Measurements from ENCODE around the gene ZCCHC9. TPM values are rescaled to one million over a fixed set of nuclear protein-coding genes. Genes with fewer than 3 reads are reported as not detected.

ZCCHC9 gene
- polyA plus RNA-seq, 2 donors: 21.0 to 26.0 TPM

DNA sequence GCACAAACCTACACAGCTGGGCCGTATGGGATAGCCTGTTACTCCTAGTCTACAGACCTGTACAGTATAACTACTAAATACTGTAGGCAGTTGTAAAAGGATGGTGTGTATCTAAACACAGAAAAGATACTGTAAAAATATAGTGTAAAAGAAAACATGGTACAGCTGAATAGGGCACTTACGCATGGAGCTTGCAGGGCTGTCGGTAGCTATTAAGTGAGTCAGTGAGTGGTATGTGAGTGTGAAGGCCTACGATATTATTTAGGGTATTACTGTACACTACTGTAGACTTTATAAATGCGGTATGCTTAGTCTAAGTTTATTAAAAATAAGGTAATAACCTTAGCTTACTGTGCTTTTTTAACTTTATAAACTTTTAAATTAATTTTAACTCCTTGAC is 1.2 kb downstream of the ZCCHC9 start:
- H3K9me3 ChIP-seq (ENCODE audit: control insufficient read depth in 2 of 2, insufficient read depth in 1 of 2, low read depth in 1 of 2, low read length in 1 of 2): no peaks in the 10 kb centered on the region
- peaks cover 0 to 2% of the 10 kb centered on the region in 2 donors for H3K4me1 ChIP-seq (ENCODE audit: control insufficient read depth in 2 of 2, insufficient read depth in 2 of 2, low read length in 1 of 2)
- no peaks in the 10 kb centered on the region for H3K27me3 ChIP-seq (ENCODE audit: control insufficient read depth in 1 of 2, insufficient read depth in 2 of 2, low read length in 2 of 2)
- no peaks in the 10 kb centered on the region for H3K36me3 ChIP-seq (ENCODE audit: control insufficient read depth in 2 of 2, insufficient read depth in 2 of 2, low read length in 1 of 2)
- no peak overlapping the region for H3K27ac ChIP-seq (ENCODE audit: low read depth in 2 of 2, low read length in 1 of 2)
- 84 to 88% methylated on average over 5 of the region's 5 CpGs for WGBS, 2 donors
- peak overlapping the region in 1 of 2 donors; percentile 94 for H3K4me3 ChIP-seq (ENCODE audit: low read depth in 1 of 2, low read length in 2 of 2)

GRCh38 chr5:81303563-81303962 is 2.2 kb downstream of the ZCCHC9 start:
- no peak overlapping the region for H3K27ac ChIP-seq (ENCODE audit: low read depth in 2 of 2, low read length in 1 of 2)
- no peak overlapping the region for H3K4me3 ChIP-seq (ENCODE audit: low read depth in 1 of 2, low read length in 2 of 2)
- H3K27me3 ChIP-seq (ENCODE audit: control insufficient read depth in 1 of 2, insufficient read depth in 2 of 2, low read length in 2 of 2): no peaks in the 10 kb centered on the region
- 80 to 84% methylated on average over 1 of the region's 1 CpG for WGBS, 2 donors
- H3K9me3 ChIP-seq (ENCODE audit: control insufficient read depth in 2 of 2, insufficient read depth in 1 of 2, low read depth in 1 of 2, low read length in 1 of 2): no peaks in the 10 kb centered on the region
- H3K4me1 ChIP-seq (ENCODE audit: control insufficient read depth in 2 of 2, insufficient read depth in 2 of 2, low read length in 1 of 2): peaks cover 0 to 2% of the 10 kb centered on the region in 2 donors
- H3K36me3 ChIP-seq (ENCODE audit: control insufficient read depth in 2 of 2, insufficient read depth in 2 of 2, low read length in 1 of 2): no peaks in the 10 kb centered on the region

- H3K27ac ChIP-seq (ENCODE audit: low read depth in 2 of 2, low read length in 1 of 2): no peak overlapping the region
- H3K27me3 ChIP-seq (ENCODE audit: control insufficient read depth in 1 of 2, insufficient read depth in 2 of 2, low read length in 2 of 2): no peaks in the 10 kb centered on the region
- no peaks in the 10 kb centered on the region for H3K9me3 ChIP-seq (ENCODE audit: control insufficient read depth in 2 of 2, insufficient read depth in 1 of 2, low read depth in 1 of 2, low read length in 1 of 2)
- peaks cover 0 to 2% of the 10 kb centered on the region in 2 donors for H3K4me1 ChIP-seq (ENCODE audit: control insufficient read depth in 2 of 2, insufficient read depth in 2 of 2, low read length in 1 of 2)
- H3K4me3 ChIP-seq (ENCODE audit: low read depth in 1 of 2, low read length in 2 of 2): no peak overlapping the region
- peaks cover 2 to 3% of the 10 kb centered on the region in 2 donors for H3K36me3 ChIP-seq (ENCODE audit: control insufficient read depth in 2 of 2, insufficient read depth in 2 of 2, low read length in 1 of 2)
These were observed 4.4 kb downstream of the ZCCHC9 start for GRCh38 chr5:81305785-81306184.

DNA sequence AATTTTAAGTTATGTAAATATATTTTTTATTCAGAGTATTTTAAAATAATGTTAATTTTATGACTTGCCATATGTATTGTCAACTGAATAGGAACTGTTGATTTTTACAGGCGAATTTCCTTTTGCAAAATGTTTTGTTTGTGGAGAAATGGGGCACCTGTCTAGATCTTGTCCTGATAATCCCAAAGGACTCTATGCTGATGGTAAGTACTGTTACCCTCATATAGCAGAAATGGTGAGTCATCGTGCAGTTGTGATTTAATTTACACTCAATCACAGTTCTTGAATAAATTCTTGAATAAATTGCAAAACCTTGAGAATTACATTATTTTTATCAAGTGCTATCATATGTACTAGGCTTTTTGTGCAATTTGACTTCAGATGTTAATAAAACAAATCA is 7.4 kb downstream of the ZCCHC9 start:
- Histone ChIP-seq H3K27me3 (ENCODE audit: control insufficient read depth in 1 of 2, insufficient read depth in 2 of 2, low read length in 2 of 2) (no peaks in the 10 kb centered on the region), H3K9me3 (ENCODE audit: control insufficient read depth in 2 of 2, insufficient read depth in 1 of 2, low read depth in 1 of 2, low read length in 1 of 2) (no peaks in the 10 kb centered on the region), H3K27ac (ENCODE audit: low read depth in 2 of 2, low read length in 1 of 2) (no peak overlapping the region), H3K36me3 (ENCODE audit: control insufficient read depth in 2 of 2, insufficient read depth in 2 of 2, low read length in 1 of 2) (peaks cover 3 to 7% of the 10 kb centered on the region in 2 donors), H3K4me1 (ENCODE audit: control insufficient read depth in 2 of 2, insufficient read depth in 2 of 2, low read length in 1 of 2) (no peaks in the 10 kb centered on the region), H3K4me3 (ENCODE audit: low read depth in 1 of 2, low read length in 2 of 2) (no peak overlapping the region)
- 92 to 96% methylated on average over 2 of the region's 2 CpGs for WGBS, 2 donors

GRCh38 chr5:81310402-81311063 is 9.1 kb downstream of the ZCCHC9 start:
- no peak overlapping the region for H3K27ac ChIP-seq (ENCODE audit: low read depth in 2 of 2, low read length in 1 of 2)
- peaks cover 3 to 7% of the 10 kb centered on the region in 2 donors for H3K36me3 ChIP-seq (ENCODE audit: control insufficient read depth in 2 of 2, insufficient read depth in 2 of 2, low read length in 1 of 2)
- 84 to 90% methylated on average over 1 of the region's 1 CpG for WGBS, 2 donors
- no peaks in the 10 kb centered on the region for H3K4me1 ChIP-seq (ENCODE audit: control insufficient read depth in 2 of 2, insufficient read depth in 2 of 2, low read length in 1 of 2)
- no peak overlapping the region for H3K4me3 ChIP-seq (ENCODE audit: low read depth in 1 of 2, low read length in 2 of 2)
- no peaks in the 10 kb centered on the region for H3K9me3 ChIP-seq (ENCODE audit: control insufficient read depth in 2 of 2, insufficient read depth in 1 of 2, low read depth in 1 of 2, low read length in 1 of 2)
- no peaks in the 10 kb centered on the region for H3K27me3 ChIP-seq (ENCODE audit: control insufficient read depth in 1 of 2, insufficient read depth in 2 of 2, low read length in 2 of 2)

- Histone ChIP-seq H3K27me3 (ENCODE audit: control insufficient read depth in 1 of 2, insufficient read depth in 2 of 2, low read length in 2 of 2) (no peaks in the 10 kb centered on the region), H3K4me1 (ENCODE audit: control insufficient read depth in 2 of 2, insufficient read depth in 2 of 2, low read length in 1 of 2) (no peaks in the 10 kb centered on the region), H3K4me3 (ENCODE audit: low read depth in 1 of 2, low read length in 2 of 2) (no peak overlapping the region), H3K9me3 (ENCODE audit: control insufficient read depth in 2 of 2, insufficient read depth in 1 of 2, low read depth in 1 of 2, low read length in 1 of 2) (no peaks in the 10 kb centered on the region), H3K27ac (ENCODE audit: low read depth in 2 of 2, low read length in 1 of 2) (no peak overlapping the region), H3K36me3 (ENCODE audit: control insufficient read depth in 2 of 2, insufficient read depth in 2 of 2, low read length in 1 of 2) (peaks cover 3 to 7% of the 10 kb centered on the region in 2 donors)
These were observed 11.9 kb downstream of the ZCCHC9 start for GRCh38 chr5:81313278-81313677.

GRCh38 chr5:81313686-81314085 is 12.3 kb downstream of the ZCCHC9 start:
- Histone ChIP-seq H3K27me3 (ENCODE audit: control insufficient read depth in 1 of 2, insufficient read depth in 2 of 2, low read length in 2 of 2) (no peaks in the 10 kb centered on the region), H3K27ac (ENCODE audit: low read depth in 2 of 2, low read length in 1 of 2) (no peak overlapping the region), H3K9me3 (ENCODE audit: control insufficient read depth in 2 of 2, insufficient read depth in 1 of 2, low read depth in 1 of 2, low read length in 1 of 2) (no peaks in the 10 kb centered on the region), H3K36me3 (ENCODE audit: control insufficient read depth in 2 of 2, insufficient read depth in 2 of 2, low read length in 1 of 2) (peaks cover 3 to 7% of the 10 kb centered on the region in 2 donors), H3K4me3 (ENCODE audit: low read depth in 1 of 2, low read length in 2 of 2) (no peak overlapping the region), H3K4me1 (ENCODE audit: control insufficient read depth in 2 of 2, insufficient read depth in 2 of 2, low read length in 1 of 2) (no peaks in the 10 kb centered on the region)
- WGBS, 2 donors: 85 to 91% methylated on average over 3 of the region's 3 CpGs

DNA sequence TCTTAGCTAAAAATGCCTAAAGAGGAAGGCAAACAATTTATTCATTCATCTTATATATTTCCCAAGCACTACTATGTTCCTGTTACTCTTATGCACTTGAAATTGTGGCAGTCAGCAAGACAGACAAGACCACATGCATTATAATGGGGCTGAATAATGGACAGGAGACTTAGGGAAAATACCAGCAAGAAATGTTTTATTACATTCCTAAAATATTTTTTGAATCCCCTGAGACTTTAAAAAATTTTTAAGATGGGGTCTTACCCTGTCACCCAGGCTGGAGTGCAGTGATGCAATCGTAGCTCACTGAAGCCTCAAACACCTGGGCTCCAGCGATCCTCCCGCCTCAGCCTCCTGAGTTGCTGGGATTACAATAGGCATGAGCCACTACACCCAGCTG is 13.2 kb downstream of the ZCCHC9 start:
- no peaks in the 10 kb centered on the region for H3K27me3 ChIP-seq (ENCODE audit: control insufficient read depth in 1 of 2, insufficient read depth in 2 of 2, low read length in 2 of 2)

DNA sequence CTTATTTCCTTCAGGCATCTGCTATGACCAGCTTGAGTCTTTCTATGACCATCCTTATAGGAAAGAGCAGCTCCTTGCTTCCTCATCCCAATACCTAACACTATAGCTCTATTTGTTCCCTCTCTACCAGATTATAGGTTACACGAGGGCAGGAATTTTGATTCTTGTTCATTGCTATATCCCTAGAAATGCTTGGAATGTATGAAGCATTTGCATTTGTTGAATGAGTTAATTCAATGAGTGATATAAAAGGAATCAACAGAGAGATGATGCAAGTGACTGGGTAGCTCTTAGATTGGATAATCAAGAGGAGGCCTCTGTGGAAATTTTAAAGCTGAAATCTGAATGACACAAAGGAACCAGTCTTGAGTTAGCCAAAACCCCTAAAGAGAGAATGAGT is 13.9 kb downstream of the ZCCHC9 start:
- no peaks in the 10 kb centered on the region for H3K9me3 ChIP-seq (ENCODE audit: control insufficient read depth in 2 of 2, insufficient read depth in 1 of 2, low read depth in 1 of 2, low read length in 1 of 2)
- no peak overlapping the region for H3K4me3 ChIP-seq (ENCODE audit: low read depth in 1 of 2, low read length in 2 of 2)
- no peaks in the 10 kb centered on the region for H3K4me1 ChIP-seq (ENCODE audit: control insufficient read depth in 2 of 2, insufficient read depth in 2 of 2, low read length in 1 of 2)
- no peaks in the 10 kb centered on the region for H3K27me3 ChIP-seq (ENCODE audit: control insufficient read depth in 1 of 2, insufficient read depth in 2 of 2, low read length in 2 of 2)
- no peak overlapping the region for H3K27ac ChIP-seq (ENCODE audit: low read depth in 2 of 2, low read length in 1 of 2)
- WGBS, 2 donors: 77 to 82% methylated on average over 1 of the region's 1 CpG
- H3K36me3 ChIP-seq (ENCODE audit: control insufficient read depth in 2 of 2, insufficient read depth in 2 of 2, low read length in 1 of 2): peaks cover 0 to 7% of the 10 kb centered on the region in 2 donors

More for the DNA sequence above, 13.2 kb downstream of the ZCCHC9 start:
- H3K4me3 ChIP-seq (ENCODE audit: low read depth in 1 of 2, low read length in 2 of 2): no peak overlapping the region
- H3K36me3 ChIP-seq (ENCODE audit: control insufficient read depth in 2 of 2, insufficient read depth in 2 of 2, low read length in 1 of 2): peaks cover 0 to 7% of the 10 kb centered on the region in 2 donors
- WGBS, 2 donors: 97% methylated on average over 3 of the region's 3 CpGs
- no peak overlapping the region for H3K27ac ChIP-seq (ENCODE audit: low read depth in 2 of 2, low read length in 1 of 2)
- no peaks in the 10 kb centered on the region for H3K4me1 ChIP-seq (ENCODE audit: control insufficient read depth in 2 of 2, insufficient read depth in 2 of 2, low read length in 1 of 2)
- no peaks in the 10 kb centered on the region for H3K9me3 ChIP-seq (ENCODE audit: control insufficient read depth in 2 of 2, insufficient read depth in 1 of 2, low read depth in 1 of 2, low read length in 1 of 2)

DNA sequence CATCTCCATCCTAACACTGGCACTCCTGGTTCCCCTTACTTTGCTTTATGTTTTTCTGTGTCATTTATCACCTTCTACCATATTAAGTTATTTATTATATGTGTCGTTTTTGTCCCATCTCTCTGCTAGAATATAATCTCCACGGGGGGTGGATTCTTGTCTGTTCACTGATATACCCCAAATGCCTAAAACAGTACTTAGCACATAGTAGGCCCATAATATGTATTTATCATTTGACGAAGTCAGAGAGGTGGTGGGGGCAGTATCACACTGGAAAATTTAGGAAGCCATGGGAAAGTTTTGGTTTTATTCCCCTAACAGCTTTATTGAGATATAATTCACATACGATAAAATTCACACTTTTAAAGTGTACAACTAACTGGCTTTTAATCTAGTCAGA is 14.4 kb downstream of the ZCCHC9 start:
- Histone ChIP-seq H3K9me3 (ENCODE audit: control insufficient read depth in 2 of 2, insufficient read depth in 1 of 2, low read depth in 1 of 2, low read length in 1 of 2) (no peaks in the 10 kb centered on the region), H3K27ac (ENCODE audit: low read depth in 2 of 2, low read length in 1 of 2) (no peak overlapping the region), H3K27me3 (ENCODE audit: control insufficient read depth in 1 of 2, insufficient read depth in 2 of 2, low read length in 2 of 2) (no peaks in the 10 kb centered on the region), H3K4me3 (ENCODE audit: low read depth in 1 of 2, low read length in 2 of 2) (no peak overlapping the region), H3K36me3 (ENCODE audit: control insufficient read depth in 2 of 2, insufficient read depth in 2 of 2, low read length in 1 of 2) (peaks cover 0 to 4% of the 10 kb centered on the region in 2 donors), H3K4me1 (ENCODE audit: control insufficient read depth in 2 of 2, insufficient read depth in 2 of 2, low read length in 1 of 2) (no peaks in the 10 kb centered on the region)
- 90 to 93% methylated on average over 4 of the region's 4 CpGs for WGBS, 2 donors
